IPS-18a (cell line): Measurements from ENCODE around the gene KLHL7.

ENCODE experiments used
- H3K27ac ChIP-seq: one replicate; pipeline ENCODE4 v1.5.1; 2013; ENCODE audit warnings: low read length
- H3K27me3 ChIP-seq: one replicate; pipeline ENCODE4 v1.6.1; 2013; ENCODE audit warnings: mild to moderate bottlenecking, low read length; ENCODE audit not compliant: control insufficient read depth, insufficient read depth
- H3K36me3 ChIP-seq: one replicate; pipeline ENCODE4 v1.6.1; 2013; ENCODE audit warnings: low read depth, low read length; ENCODE audit not compliant: control insufficient read depth
- H3K4me1 ChIP-seq: one replicate; pipeline ENCODE4 v1.6.1; 2013; ENCODE audit warnings: low read depth, low read length; ENCODE audit not compliant: control insufficient read depth
- H3K4me3 ChIP-seq: one replicate; pipeline ENCODE4 v1.5.1; 2013; ENCODE audit warnings: low read length
- H3K9ac ChIP-seq: one replicate; pipeline ENCODE4 v1.6.1; 2013; ENCODE audit warnings: mild to moderate bottlenecking, low read length, moderate library complexity
- H3K9me3 ChIP-seq: one replicate; pipeline ENCODE4 v1.6.1; 2013; ENCODE audit warnings: low read depth, low read length; ENCODE audit not compliant: control insufficient read depth

KLHL7 gene, protein sequence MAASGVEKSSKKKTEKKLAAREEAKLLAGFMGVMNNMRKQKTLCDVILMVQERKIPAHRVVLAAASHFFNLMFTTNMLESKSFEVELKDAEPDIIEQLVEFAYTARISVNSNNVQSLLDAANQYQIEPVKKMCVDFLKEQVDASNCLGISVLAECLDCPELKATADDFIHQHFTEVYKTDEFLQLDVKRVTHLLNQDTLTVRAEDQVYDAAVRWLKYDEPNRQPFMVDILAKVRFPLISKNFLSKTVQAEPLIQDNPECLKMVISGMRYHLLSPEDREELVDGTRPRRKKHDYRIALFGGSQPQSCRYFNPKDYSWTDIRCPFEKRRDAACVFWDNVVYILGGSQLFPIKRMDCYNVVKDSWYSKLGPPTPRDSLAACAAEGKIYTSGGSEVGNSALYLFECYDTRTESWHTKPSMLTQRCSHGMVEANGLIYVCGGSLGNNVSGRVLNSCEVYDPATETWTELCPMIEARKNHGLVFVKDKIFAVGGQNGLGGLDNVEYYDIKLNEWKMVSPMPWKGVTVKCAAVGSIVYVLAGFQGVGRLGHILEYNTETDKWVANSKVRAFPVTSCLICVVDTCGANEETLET

DNA sequence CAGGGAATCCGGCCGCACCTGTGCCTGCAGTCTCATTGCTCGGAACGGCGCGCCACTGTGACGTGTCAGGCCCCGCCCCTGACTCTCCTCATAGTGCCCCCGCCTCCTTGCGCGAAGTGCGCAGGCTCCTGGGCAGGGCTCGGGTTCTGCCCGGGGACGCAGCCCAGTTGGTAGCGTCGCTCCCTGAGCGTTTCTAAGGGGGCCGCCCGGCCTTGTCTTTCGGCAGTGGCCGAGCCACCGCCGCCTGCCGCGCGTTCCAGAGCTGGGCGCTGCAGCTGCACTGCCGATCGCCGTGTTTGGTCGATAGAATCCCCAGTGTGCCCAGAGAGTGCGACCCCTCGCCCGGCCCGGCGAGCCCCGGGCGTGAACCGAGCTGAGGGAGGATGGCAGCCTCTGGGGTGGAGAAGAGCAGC is at the start of gene KLHL7:
Gene KLHL7, plus strand, starts transcription at position 142 of the 413 bp plus-strand sequence. Its CDS starts 242 bp downstream, at position 384.
- Histone ChIP-seq H3K4me1 (peaks cover 21% of the 10 kb centered on the region), H3K9ac (peak within 1 kb of the TSS; percentile 80), H3K4me3 (peak within 1 kb of the TSS; percentile 90), H3K9me3 (no peaks in the 10 kb centered on the region), H3K27ac (peak within 1 kb of the TSS; percentile 50), H3K27me3 (no peaks in the 10 kb centered on the region), H3K36me3 (no peaks in the 10 kb centered on the region)

DNA sequence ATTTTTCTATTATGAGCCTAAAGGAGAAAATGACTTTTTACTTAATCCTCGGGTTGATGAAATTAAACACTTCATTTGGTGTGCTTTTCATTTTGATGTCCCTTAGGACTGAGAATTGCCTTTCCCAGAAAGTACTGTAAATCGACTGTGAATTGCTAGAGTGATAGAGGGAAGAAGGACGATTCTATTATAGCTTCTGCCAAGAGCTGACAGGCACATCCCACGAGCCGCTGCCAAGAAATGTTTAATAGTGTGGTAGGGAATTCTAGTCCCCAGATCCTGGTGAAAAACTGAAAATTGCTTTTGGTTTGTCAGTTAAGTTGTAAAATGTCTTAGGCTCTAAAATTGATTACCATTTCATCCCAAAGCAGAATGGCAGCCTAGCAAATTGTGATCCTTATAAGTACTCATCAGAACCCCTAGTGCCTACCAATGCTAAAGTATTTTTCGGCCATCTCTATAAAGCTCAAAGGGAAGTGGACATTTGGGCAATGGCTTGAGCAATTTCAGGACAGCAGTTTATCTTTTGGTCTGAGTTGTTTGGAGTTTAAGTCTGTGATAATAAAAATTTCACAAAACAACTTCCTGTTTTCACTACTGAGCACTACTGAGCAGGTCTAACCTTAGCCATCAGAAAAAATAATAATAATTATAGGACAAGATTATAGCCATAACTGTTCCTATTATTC is 47.0 kb upstream of the KLHL7 start:
- no peak overlapping the region for H3K27ac ChIP-seq
- H3K27me3 ChIP-seq = no peaks in the 10 kb centered on the region
- peaks cover 6% of the 10 kb centered on the region for H3K4me1 ChIP-seq
- no peak overlapping the region for H3K9ac ChIP-seq
- no peak overlapping the region for H3K4me3 ChIP-seq
- no peaks in the 10 kb centered on the region for H3K36me3 ChIP-seq
- no peaks in the 10 kb centered on the region for H3K9me3 ChIP-seq

DNA sequence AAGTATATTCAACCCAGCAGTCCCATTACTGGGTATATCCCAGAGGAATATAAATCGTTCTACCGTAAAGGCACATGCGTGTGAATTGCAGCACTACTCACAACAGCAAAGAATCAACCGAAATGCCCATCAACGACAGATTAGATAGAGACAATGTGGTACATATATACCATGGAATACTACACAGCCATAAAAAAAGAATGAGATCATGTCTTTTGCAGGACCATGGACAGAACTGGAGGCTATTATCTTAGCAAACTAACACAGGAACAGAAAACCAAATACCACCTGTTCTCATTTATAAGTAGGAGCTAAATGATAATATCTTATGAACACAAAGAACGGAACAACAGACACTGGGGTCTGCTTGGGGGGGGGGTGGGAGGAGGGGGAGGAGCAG is 44.3 kb upstream of the KLHL7 start:
- Histone ChIP-seq H3K36me3 (no peaks in the 10 kb centered on the region), H3K9ac (no peak overlapping the region), H3K4me1 (no peaks in the 10 kb centered on the region), H3K27ac (no peak overlapping the region), H3K9me3 (no peaks in the 10 kb centered on the region), H3K4me3 (no peak overlapping the region), H3K27me3 (no peaks in the 10 kb centered on the region)

DNA sequence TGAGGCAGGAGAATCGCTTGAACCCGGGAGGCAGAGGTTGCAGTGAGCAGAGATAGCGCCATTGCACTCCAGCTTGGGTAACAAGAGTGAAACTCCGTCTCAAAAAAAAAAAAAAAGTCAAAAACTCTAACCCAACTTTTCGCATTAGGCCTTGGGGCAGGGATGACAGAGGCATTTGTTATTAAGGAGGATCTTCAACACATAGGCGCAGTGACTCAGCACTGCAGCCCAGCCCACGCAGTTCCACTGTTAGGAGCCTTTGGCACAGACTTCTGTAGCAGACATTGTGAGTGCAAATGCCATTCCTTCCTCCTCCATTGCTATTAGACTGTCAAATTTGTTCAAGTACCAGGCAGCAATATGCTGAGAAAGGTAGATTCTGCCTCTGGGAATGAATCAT is 43.1 kb upstream of the KLHL7 start:
- H3K27ac ChIP-seq = no peak overlapping the region
- no peaks in the 10 kb centered on the region for H3K9me3 ChIP-seq
- H3K36me3 ChIP-seq = no peaks in the 10 kb centered on the region
- no peaks in the 10 kb centered on the region for H3K4me1 ChIP-seq
- no peak overlapping the region for H3K4me3 ChIP-seq
- no peak overlapping the region for H3K9ac ChIP-seq
- no peaks in the 10 kb centered on the region for H3K27me3 ChIP-seq

GRCh38 chr7:23065974-23066373 is 39.6 kb upstream of the KLHL7 start:
- H3K4me1 ChIP-seq = no peaks in the 10 kb centered on the region
- no peaks in the 10 kb centered on the region for H3K9me3 ChIP-seq
- no peak overlapping the region for H3K27ac ChIP-seq
- H3K27me3 ChIP-seq = no peaks in the 10 kb centered on the region
- H3K4me3 ChIP-seq = no peak overlapping the region
- H3K36me3 ChIP-seq = no peaks in the 10 kb centered on the region
- H3K9ac ChIP-seq = no peak overlapping the region

- Histone ChIP-seq H3K27ac (no peak overlapping the region), H3K9me3 (no peaks in the 10 kb centered on the region), H3K27me3 (no peaks in the 10 kb centered on the region), H3K4me1 (no peaks in the 10 kb centered on the region), H3K4me3 (no peak overlapping the region), H3K36me3 (no peaks in the 10 kb centered on the region), H3K9ac (no peak overlapping the region)
These were observed 38.3 kb upstream of the KLHL7 start for GRCh38 chr7:23067271-23067670.

- no peaks in the 10 kb centered on the region for H3K27me3 ChIP-seq
- no peaks in the 10 kb centered on the region for H3K36me3 ChIP-seq
- no peaks in the 10 kb centered on the region for H3K4me1 ChIP-seq
- no peak overlapping the region for H3K27ac ChIP-seq
- H3K9ac ChIP-seq = no peak overlapping the region
- H3K9me3 ChIP-seq = no peaks in the 10 kb centered on the region
- no peak overlapping the region for H3K4me3 ChIP-seq
These were observed 33.5 kb upstream of the KLHL7 start for GRCh38 chr7:23072048-23072447.

DNA sequence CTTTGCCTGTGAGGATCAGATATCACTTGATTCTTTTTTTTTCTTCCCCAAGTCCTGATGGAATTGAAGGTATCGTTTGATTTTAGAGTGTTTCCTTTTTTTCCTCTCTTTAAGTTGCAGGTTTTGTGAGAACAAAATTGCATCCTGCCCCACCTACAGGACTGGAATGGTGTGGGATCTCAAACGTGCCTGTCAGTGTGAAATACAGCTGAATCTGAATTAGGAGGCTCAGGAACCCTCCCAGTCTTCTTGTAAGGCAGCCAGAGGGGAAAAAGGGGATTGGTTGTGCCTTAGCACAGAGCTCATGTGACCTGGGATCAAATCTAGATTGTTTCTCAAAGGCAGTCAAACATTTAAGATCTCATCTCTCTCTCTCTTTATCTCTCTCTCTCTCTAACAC is 32.7 kb upstream of the KLHL7 start:
- Histone ChIP-seq H3K4me1 (no peaks in the 10 kb centered on the region), H3K4me3 (no peak overlapping the region), H3K9ac (no peak overlapping the region), H3K9me3 (no peaks in the 10 kb centered on the region), H3K27me3 (no peaks in the 10 kb centered on the region), H3K36me3 (no peaks in the 10 kb centered on the region), H3K27ac (no peak overlapping the region)

DNA sequence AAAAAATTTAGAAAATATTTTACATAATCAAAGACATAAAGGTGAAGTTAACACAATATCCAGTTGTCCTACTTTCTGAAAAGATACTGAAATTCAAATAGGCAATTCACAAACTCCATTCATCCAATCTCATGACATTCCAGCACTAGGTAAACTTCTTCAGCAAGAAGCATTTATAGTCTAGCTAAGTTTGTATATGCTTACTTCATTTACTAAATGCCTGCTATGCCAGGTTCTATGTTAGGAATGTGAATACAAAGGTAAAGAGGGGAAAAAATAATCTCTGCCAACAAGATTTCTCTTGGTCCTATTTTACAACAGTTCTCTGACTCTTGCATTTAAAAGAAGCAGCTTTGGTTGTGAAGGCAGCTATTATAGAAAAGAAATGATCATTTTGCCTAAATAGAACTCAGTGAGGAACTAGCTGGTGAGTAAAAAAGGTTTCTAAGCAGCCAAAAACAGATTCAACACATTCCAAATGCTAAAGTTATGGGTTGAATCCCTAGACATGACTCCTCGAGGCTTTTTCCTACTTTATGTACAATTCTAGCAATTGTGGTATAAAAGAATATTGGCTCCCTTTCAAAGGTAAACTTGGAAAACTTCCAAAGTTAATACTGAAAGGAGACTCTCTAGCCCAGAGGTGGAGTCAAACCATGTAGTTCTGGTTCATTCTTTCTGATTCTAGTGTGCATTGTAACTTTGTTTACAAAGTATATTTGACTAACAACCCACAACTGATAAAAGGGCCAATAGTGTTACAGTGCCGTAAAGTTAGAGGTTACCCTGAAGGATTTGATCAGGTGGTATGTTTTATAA is 30.9 kb upstream of the KLHL7 start:
- Histone ChIP-seq H3K4me1 (no peaks in the 10 kb centered on the region), H3K27ac (no peak overlapping the region), H3K9me3 (no peaks in the 10 kb centered on the region), H3K36me3 (no peaks in the 10 kb centered on the region), H3K4me3 (no peak overlapping the region), H3K27me3 (no peaks in the 10 kb centered on the region), H3K9ac (no peak overlapping the region)

GRCh38 chr7:23075571-23075970 is 30.0 kb upstream of the KLHL7 start:
- Histone ChIP-seq H3K4me3 (no peak overlapping the region), H3K9ac (no peak overlapping the region), H3K27ac (no peak overlapping the region), H3K4me1 (peaks cover 3% of the 10 kb centered on the region), H3K27me3 (no peaks in the 10 kb centered on the region), H3K9me3 (no peaks in the 10 kb centered on the region), H3K36me3 (no peaks in the 10 kb centered on the region)

DNA sequence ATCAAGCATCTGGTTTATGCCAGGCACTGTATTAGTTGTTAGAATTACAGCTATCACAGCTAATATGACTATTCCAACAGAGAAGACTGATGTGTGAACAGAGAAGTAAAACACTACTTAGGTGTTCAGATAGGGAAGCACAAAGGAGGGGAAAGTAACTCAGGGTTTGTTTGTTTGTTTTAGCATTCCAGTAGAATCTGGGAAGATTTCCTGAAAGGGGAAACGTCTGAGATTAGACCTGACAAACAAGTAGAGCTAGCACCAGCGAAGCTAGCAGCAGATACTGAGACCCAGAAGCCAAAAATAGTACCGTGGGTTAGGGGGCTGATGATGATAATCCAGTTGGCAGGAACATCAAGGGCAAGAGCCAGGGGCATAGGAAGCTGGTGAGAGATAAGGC is 28.8 kb upstream of the KLHL7 start:
- H3K27ac ChIP-seq = no peak overlapping the region

More for the DNA sequence above, 28.8 kb upstream of the KLHL7 start:
- no peaks in the 10 kb centered on the region for H3K36me3 ChIP-seq
- H3K4me3 ChIP-seq = no peak overlapping the region
- no peak overlapping the region for H3K9ac ChIP-seq
- H3K4me1 ChIP-seq = peaks cover 7% of the 10 kb centered on the region
- H3K9me3 ChIP-seq = no peaks in the 10 kb centered on the region
- no peaks in the 10 kb centered on the region for H3K27me3 ChIP-seq
